Epithelial cell of proximal tubule (primary cell): ENCODE data around the gene CYP24A1. TPM values are rescaled to one million over a fixed set of nuclear protein-coding genes. Genes with fewer than 3 reads are reported as not detected.

Experiments
- DNase-seq: peaks from one replicate; pipeline ENCODE4 v3.0.0-alpha.2; 2011; ENCODE audit warnings: low read depth
- H3K4me3 ChIP-seq: 2 replicates; pipeline ENCODE4 v1.5.1; 2011; ENCODE audit warnings: low read depth, mild to moderate bottlenecking, low read length
- CTCF ChIP-seq: conservative IDR thresholded peaks from 2 replicates; pipeline ENCODE4 v1.5.1; 2012; ENCODE audit warnings: low read depth, mild to moderate bottlenecking, low read length
- total RNA-seq: library from RNA; depleted of rRNA; stranded (reverse); fragments of >200 nt; gene quantifications from 2 replicates; pipeline ENCODE4 v1.2.3, GENCODE V29; 2015

The CYP24A1 gene
- total RNA-seq, 1 donor from 2014 or later: 1.5 TPM

DNA sequence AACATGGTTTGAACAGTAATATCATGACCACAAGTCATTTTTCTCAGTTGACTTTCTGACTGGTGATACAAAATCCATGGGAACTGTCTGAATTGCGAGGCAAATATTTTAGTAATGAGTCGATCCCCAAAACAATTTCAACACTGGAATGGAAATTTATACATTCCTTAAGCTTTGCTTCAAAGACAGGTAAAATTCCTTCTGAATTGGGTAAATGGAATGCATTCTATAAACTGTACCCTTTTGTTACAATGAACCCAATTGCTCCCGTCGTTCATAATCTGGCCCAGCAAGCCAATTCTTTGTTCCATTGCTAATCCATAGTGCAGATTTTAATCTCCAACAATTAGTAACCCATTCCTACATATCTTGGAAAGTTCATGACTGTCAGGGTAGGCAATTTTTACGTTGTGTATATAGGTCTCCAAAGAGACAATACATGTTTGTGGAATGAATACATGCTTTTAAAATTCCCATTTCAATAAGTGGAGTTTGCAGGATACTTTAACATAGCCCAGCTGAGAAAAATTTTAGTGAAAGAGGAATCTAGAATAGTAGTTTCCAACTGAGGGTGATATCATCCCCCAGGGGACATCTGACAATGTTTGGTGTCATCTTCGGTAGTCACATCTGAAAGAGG is 32.7 kb downstream of the CYP24A1 start:
- H3K4me3 ChIP-seq: no peak overlapping the region
- no peak for TF ChIP-seq CTCF
- no peak for DNase-seq

DNA sequence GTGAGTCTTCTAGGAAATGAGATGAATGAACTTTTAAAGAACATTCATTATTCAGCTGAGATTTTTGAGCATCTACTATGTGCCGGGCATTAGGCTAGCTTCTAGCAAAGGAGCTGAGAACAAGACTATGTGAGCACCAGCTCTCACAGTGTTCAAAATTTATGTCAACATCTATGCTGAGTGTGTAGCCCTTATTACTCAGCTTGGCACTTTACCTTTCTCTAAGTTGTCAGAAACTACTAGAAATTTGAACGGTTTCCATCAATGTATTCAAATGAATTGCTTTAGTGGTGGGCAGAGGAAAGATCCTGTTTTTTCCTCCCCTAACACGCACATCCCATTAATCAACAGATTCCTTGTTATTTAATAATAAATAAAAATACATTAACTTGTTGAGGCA is 33.3 kb downstream of the CYP24A1 start:
- TF ChIP-seq CTCF: no peak
- no peak overlapping the region for H3K4me3 ChIP-seq
- no peak for DNase-seq

DNA sequence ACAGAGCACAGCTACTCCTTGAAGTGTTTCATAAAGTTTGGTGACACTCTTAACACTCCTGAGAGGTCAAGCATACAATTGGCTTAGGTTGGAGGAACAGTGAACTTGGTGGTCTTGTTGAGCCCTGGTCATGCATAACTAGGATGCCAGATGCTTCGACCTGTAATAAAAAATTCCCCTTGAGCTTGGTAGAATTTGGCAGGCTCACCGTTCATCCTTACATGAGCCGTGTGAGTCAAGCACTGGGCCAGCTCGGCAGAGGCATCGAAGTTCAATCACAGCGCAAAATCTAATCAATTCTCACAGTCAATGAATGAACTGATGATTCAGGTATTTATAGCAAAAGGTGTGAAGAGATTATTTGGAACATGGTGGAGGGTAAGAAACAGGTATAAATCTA is 33.7 kb downstream of the CYP24A1 start:
- TF ChIP-seq CTCF: no peak
- DNase-seq: no peak
- no peak overlapping the region for H3K4me3 ChIP-seq

DNA sequence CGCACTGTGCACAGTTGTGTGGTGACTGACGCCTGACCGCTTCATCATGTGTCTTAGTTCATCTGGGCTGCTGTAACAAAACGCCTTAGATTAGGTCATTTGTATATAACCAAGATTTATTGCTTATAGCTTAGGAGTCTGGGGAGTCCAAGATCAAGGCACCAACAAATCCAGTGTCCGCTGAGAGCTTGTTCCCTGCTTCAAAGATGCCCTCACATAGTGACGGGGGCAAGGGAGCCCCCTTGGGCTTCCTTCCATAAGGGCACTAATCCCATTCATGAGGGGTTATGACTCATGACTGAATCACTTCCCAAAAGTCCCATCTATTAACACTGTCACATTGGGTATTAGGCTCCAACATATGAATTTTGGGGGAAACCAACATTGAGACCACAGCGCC is 34.6 kb downstream of the CYP24A1 start:
- no peak for TF ChIP-seq CTCF
- no peak for DNase-seq

DNA sequence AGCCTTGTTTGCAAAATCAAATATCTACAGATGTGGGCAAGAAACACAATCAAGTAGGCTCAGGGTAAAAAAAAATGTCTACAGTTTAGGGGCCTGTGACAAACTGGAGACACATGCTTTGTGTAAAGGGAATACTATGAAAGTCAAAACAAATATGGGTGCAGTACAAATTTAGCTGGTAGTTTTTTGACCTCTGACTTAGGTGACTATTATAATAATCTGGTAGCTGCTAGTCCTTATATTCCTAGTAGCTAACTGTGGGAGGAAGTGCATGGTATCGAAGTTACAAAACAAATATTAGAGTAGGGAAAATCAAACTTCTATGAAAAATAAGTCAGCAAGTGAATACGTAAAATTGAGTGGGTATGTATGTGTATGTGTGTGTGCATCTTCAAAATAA is 35.4 kb downstream of the CYP24A1 start:
- H3K4me3 ChIP-seq: no peak overlapping the region
- DNase-seq: no peak

More for the DNA sequence above, 34.6 kb downstream of the CYP24A1 start:
- no peak overlapping the region for H3K4me3 ChIP-seq

GRCh38 chr20:54137115-54137514 is 36.7 kb downstream of the CYP24A1 start:
- TF ChIP-seq CTCF: no peak

More for the DNA sequence above, 35.4 kb downstream of the CYP24A1 start:
- TF ChIP-seq CTCF: no peak

More at GRCh38 chr20:54137115-54137514, 36.7 kb downstream of the CYP24A1 start:
- no peak overlapping the region for H3K4me3 ChIP-seq
- DNase-seq: no peak
